Mesenchymal stem cell (in vitro differentiated cells and primary cell): ENCODE data around the gene KREMEN1.
A peak's percentile ranks its signal among the peaks of the same experiment; 100 is the strongest.

Experiments
- DNase-seq: peaks from one replicate; pipeline ENCODE4 v3.0.0-alpha.2; 2013
- H2AFZ ChIP-seq: one replicate; pipeline ENCODE4 v1.6.1; 2013; ENCODE audit warnings: low read depth, mild to moderate bottlenecking, control low read depth, inconsistent platforms, low read length, moderate library complexity
- H2AK5ac ChIP-seq: 2 replicates; pipeline ENCODE4 v1.6.1; 2013; ENCODE audit warnings: low read length, moderate library complexity, mild to moderate bottlenecking, inconsistent platforms; ENCODE audit not compliant: severe bottlenecking
- H2BK120ac ChIP-seq: one replicate; pipeline ENCODE4 v1.6.1; 2013; ENCODE audit warnings: low read depth, mild to moderate bottlenecking, inconsistent platforms, low read length, moderate library complexity
- H2BK12ac ChIP-seq, 2 experiments: one replicate each; pipeline ENCODE4 v1.6.1; 2013; ENCODE audit warnings: inconsistent platforms in 2 of 2, low read length in 2 of 2, mild to moderate bottlenecking in 2 of 2, moderate library complexity in 2 of 2, control low read depth in 1 of 2
- H2BK15ac ChIP-seq: one replicate; pipeline ENCODE4 v1.6.1; 2013; ENCODE audit warnings: mild to moderate bottlenecking, low read depth, inconsistent platforms; ENCODE audit not compliant: poor library complexity, severe bottlenecking
- H2BK5ac ChIP-seq: 2 replicates; pipeline ENCODE4 v1.6.1; 2013; ENCODE audit warnings: low read depth, mild to moderate bottlenecking, low read length, control low read depth, inconsistent platforms; ENCODE audit not compliant: poor library complexity, severe bottlenecking
- H3K14ac ChIP-seq, 2 experiments: one replicate each; pipeline ENCODE4 v1.6.1; 2013; ENCODE audit warnings: inconsistent platforms in 2 of 2, low read length in 2 of 2, control low read depth in 1 of 2, mild to moderate bottlenecking in 1 of 2, moderate library complexity in 1 of 2
- H3K18ac ChIP-seq, 2 experiments: one replicate each; pipeline ENCODE4 v1.6.1; 2013; ENCODE audit warnings: inconsistent platforms in 2 of 2, low read length in 2 of 2, control low read depth in 1 of 2, low read depth in 1 of 2, mild to moderate bottlenecking in 1 of 2
- H3K23ac ChIP-seq, 2 experiments: one replicate each; pipeline ENCODE4 v1.6.1; 2013; ENCODE audit warnings: inconsistent platforms in 2 of 2, low read length in 2 of 2, mild to moderate bottlenecking in 2 of 2, moderate library complexity in 2 of 2, control low read depth in 1 of 2
- H3K27ac ChIP-seq: 2 replicates; pipeline ENCODE4 v1.5.1; 2013; ENCODE audit warnings: mild to moderate bottlenecking, moderate library complexity, low read length, control low read depth, inconsistent platforms; ENCODE audit not compliant: poor library complexity, severe bottlenecking
- H3K27me3 ChIP-seq, 2 experiments: 2 replicates each; pipeline versions ENCODE4 v1.6.1 to v1.7.0; 2013; ENCODE audit warnings: low read length in 2 of 2, mild to moderate bottlenecking in 2 of 2, moderate library complexity in 2 of 2, control low read depth in 1 of 2, inconsistent platforms in 1 of 2; ENCODE audit not compliant: control insufficient read depth in 1 of 2, insufficient read depth in 1 of 2
- H3K36me3 ChIP-seq, 2 experiments: 2 replicates each; pipeline versions ENCODE4 v1.6.1 to v1.7.0; 2013; ENCODE audit warnings: low read length in 2 of 2, control low read depth in 1 of 2, inconsistent platforms in 1 of 2, low read depth in 1 of 2, mild to moderate bottlenecking in 1 of 2; ENCODE audit not compliant: insufficient read depth in 2 of 2, control insufficient read depth in 1 of 2
- H3K4ac ChIP-seq, 2 experiments: one replicate each; pipeline ENCODE4 v1.6.1; 2013; ENCODE audit warnings: inconsistent platforms in 2 of 2, low read length in 2 of 2, mild to moderate bottlenecking in 2 of 2, moderate library complexity in 2 of 2, control low read depth in 1 of 2, low read depth in 1 of 2
- H3K4me1 ChIP-seq: 2 replicates; pipeline ENCODE4 v1.6.1; 2013; ENCODE audit warnings: low read depth, low read length, control low read depth; ENCODE audit not compliant: control insufficient read depth, insufficient read depth
- H3K4me2 ChIP-seq: 2 replicates; pipeline ENCODE4 v1.6.1; 2013; ENCODE audit warnings: low read length, mild to moderate bottlenecking, inconsistent platforms; ENCODE audit not compliant: poor library complexity, severe bottlenecking
- H3K4me3 ChIP-seq, 2 experiments: 2 replicates each; pipeline versions ENCODE4 v1.5.1 to v1.7.0; 2013; ENCODE audit warnings: low read length in 2 of 2, mild to moderate bottlenecking in 2 of 2, control low read depth in 1 of 2, low read depth in 1 of 2; ENCODE audit not compliant: insufficient read depth in 1 of 2
- H3K79me1 ChIP-seq: replicated peaks from 2 replicates; pipeline ENCODE4 v1.6.1; 2013; ENCODE audit warnings: mild to moderate bottlenecking, control low read depth, low read length, inconsistent platforms; ENCODE audit not compliant: poor library complexity, severe bottlenecking
- H3K9ac ChIP-seq: 2 replicates; pipeline ENCODE4 v1.7.0; 2013; ENCODE audit warnings: mild to moderate bottlenecking, low read length, moderate library complexity
- H3K9me3 ChIP-seq: 2 replicates; pipeline ENCODE4 v1.7.0; 2013; ENCODE audit warnings: mild to moderate bottlenecking, low read length; ENCODE audit not compliant: control insufficient read depth
- H4K8ac ChIP-seq: one replicate; pipeline ENCODE4 v1.6.1; 2013; ENCODE audit warnings: inconsistent platforms, mild to moderate bottlenecking, low read length, moderate library complexity
- H4K91ac ChIP-seq: one replicate; pipeline ENCODE4 v1.6.1; 2013; ENCODE audit warnings: mild to moderate bottlenecking, low read length, inconsistent platforms
- WGBS: methylation state at CpG from one replicate; pipeline ENCODE4 v1.1.7; 2013; ENCODE audit warnings: mixed read lengths; 5-methylcytosine and 5-hydroxymethylcytosine counted together

Gene KREMEN1

GRCh38 chr22:29043906-29044575 lies 28.8 kb upstream of the KREMEN1 start:
- H4K8ac ChIP-seq = peak overlapping the region; percentile 19
- peak overlapping the region; percentile 85 for H3K9ac ChIP-seq
- H3K18ac ChIP-seq = peak overlapping the region; percentile 23 to 89
- peaks cover 18% of the 10 kb centered on the region for H3K4me1 ChIP-seq
- peak; percentile 84 for DNase-seq
- H3K27me3 ChIP-seq = no peaks in the 10 kb centered on the region
- peak overlapping the region in 1 of 2 experiments; percentile 32 for H3K4ac ChIP-seq
- H2BK120ac ChIP-seq = no peak overlapping the region
- peak overlapping the region; percentile 80 for H2BK5ac ChIP-seq
- peak overlapping the region; percentile 20 for H3K4me2 ChIP-seq
- H3K36me3 ChIP-seq = peaks cover 25 to 33% of the 10 kb centered on the region in 2 experiments
- 81% methylated on average over 2 of the region's 7 CpGs for WGBS
- peak overlapping the region; percentile 90 for H3K27ac ChIP-seq
- H3K23ac ChIP-seq = no peak overlapping the region
- H2AK5ac ChIP-seq = peak overlapping the region; percentile 64
- H3K14ac ChIP-seq = peak overlapping the region in 1 of 2 experiments; percentile 74
- no peak overlapping the region for H4K91ac ChIP-seq
- peak overlapping the region in 1 of 2 experiments; percentile 61 for H3K4me3 ChIP-seq
- H3K79me1 ChIP-seq = peaks cover 30% of the 10 kb centered on the region
- peak overlapping the region; percentile 9 to 26 for H2BK12ac ChIP-seq
- no peak overlapping the region for H2AFZ ChIP-seq
- no peaks in the 10 kb centered on the region for H3K9me3 ChIP-seq
- no peak overlapping the region for H2BK15ac ChIP-seq

DNA sequence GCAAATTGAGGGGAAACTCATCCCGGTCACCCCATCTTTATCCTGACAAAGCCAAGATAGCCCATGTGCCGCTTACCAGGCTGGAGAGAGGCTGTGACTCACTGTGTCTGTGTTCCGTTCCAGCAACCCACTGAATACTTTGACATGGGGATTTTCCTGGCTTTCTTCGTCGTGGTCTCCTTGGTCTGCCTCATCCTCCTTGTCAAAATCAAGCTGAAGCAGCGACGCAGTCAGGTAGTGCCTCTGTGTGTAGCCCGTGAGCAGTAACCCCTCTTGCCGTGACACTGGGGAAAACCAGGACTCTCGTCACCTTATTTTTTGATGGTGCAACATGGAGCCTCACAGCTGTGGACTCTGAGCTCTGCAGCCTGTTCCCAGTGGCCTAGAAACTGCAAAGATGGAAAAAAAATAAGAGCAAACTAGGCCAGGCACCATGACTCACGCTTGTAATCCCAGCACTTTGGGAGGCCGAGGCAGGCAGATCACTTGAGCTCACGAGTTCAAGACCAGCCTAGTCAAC lies 28.1 kb upstream of the KREMEN1 start:
- H2BK15ac ChIP-seq = no peak overlapping the region
- H2BK12ac ChIP-seq = peak overlapping the region; percentile 9 to 26
- H4K8ac ChIP-seq = peak overlapping the region; percentile 59
- H3K36me3 ChIP-seq = peaks cover 32 to 40% of the 10 kb centered on the region in 2 experiments
- H3K27me3 ChIP-seq = no peaks in the 10 kb centered on the region
- peak; percentile 97 for DNase-seq
- H3K23ac ChIP-seq = no peak overlapping the region
- H3K27ac ChIP-seq = peak overlapping the region; percentile 90
- H3K14ac ChIP-seq = peak overlapping the region in 1 of 2 experiments; percentile 74
- no peaks in the 10 kb centered on the region for H3K9me3 ChIP-seq
- peaks cover 18% of the 10 kb centered on the region for H3K4me1 ChIP-seq
- H3K18ac ChIP-seq = peak overlapping the region; percentile 23 to 89
- H3K4me3 ChIP-seq = peak overlapping the region in 1 of 2 experiments; percentile 61
- H3K4me2 ChIP-seq = peak overlapping the region; percentile 20
- peaks cover 29% of the 10 kb centered on the region for H3K79me1 ChIP-seq
- peak overlapping the region in 1 of 2 experiments; percentile 32 for H3K4ac ChIP-seq
- H4K91ac ChIP-seq = no peak overlapping the region
- H2AFZ ChIP-seq = no peak overlapping the region
- H2BK5ac ChIP-seq = peak overlapping the region; percentile 80
- no peak overlapping the region for H2BK120ac ChIP-seq
- WGBS = 31% methylated on average over 13 of the region's 13 CpGs
- peak overlapping the region; percentile 85 for H3K9ac ChIP-seq
- H2AK5ac ChIP-seq = peak overlapping the region; percentile 64

DNA sequence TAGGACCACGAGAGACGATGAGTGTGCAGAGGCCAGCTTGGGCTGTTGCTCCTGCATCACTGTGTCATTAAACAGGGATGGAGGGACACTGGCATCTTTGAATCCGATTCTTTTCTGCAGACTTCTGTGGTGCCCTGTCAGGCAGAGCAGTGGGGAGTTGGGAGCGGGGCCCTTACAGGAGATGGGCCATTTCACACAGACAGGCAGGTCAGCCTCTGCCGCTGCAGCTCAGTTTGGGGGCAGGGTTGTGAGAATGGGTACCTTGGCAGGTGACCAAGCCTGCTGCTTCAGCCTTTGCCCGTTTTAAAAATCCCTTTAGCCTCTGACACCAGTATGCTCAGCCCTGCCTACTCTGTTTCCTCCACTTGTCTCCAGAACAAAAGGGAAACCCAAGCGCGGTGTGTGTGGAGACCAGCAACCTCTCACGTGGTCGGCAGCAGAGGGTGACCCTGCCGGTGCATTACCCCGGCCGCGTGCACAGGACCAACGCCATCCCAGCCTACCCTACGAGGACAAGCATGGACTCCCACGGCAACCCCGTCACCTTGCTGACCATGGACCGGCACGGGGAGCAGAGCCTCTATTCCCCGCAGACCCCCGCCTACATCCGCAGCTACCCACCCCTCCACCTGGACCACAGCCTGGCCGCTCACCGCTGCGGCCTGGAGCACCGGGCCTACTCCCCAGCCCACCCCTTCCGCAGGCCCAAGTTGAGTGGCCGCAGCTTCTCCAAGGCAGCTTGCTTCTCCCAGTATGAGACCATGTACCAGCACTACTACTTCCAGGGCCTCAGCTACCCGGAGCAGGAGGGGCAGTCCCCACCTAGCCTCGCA lies 23.8 kb upstream of the KREMEN1 start:
- no peak overlapping the region for H2AK5ac ChIP-seq
- H3K23ac ChIP-seq = no peak overlapping the region
- no peak overlapping the region for H3K4me2 ChIP-seq
- no peak for DNase-seq
- peaks cover 10% of the 10 kb centered on the region for H3K4me1 ChIP-seq
- H3K27ac ChIP-seq = no peak overlapping the region
- H3K4me3 ChIP-seq = no peak overlapping the region
- no peak overlapping the region for H2BK15ac ChIP-seq
- H2BK12ac ChIP-seq = no peak overlapping the region
- no peaks in the 10 kb centered on the region for H3K27me3 ChIP-seq
- WGBS = 96% methylated on average over 31 of the region's 31 CpGs
- H3K36me3 ChIP-seq = peaks cover 48 to 49% of the 10 kb centered on the region in 2 experiments
- H3K9ac ChIP-seq = no peak overlapping the region
- H3K4ac ChIP-seq = no peak overlapping the region
- peaks cover 14% of the 10 kb centered on the region for H3K79me1 ChIP-seq
- no peak overlapping the region for H3K14ac ChIP-seq
- H2BK5ac ChIP-seq = no peak overlapping the region
- peak overlapping the region; percentile 29 for H4K8ac ChIP-seq
- H3K9me3 ChIP-seq = no peaks in the 10 kb centered on the region
- peak overlapping the region; percentile 43 for H4K91ac ChIP-seq
- no peak overlapping the region for H2BK120ac ChIP-seq
- no peak overlapping the region for H3K18ac ChIP-seq
- no peak overlapping the region for H2AFZ ChIP-seq
